Trophoblast cell (in vitro differentiated cells and primary cell): Measurements from ENCODE around the gene PPP1R2B.

Source experiments
- DNase-seq, 2 donors: peaks; one replicate each; pipeline ENCODE4 v3.0.0-alpha.2; 2016
- H2AFZ ChIP-seq: 2 replicates; pipeline ENCODE4 v1.6.1; 2013; ENCODE audit warnings: low read length, moderate library complexity, mild to moderate bottlenecking; ENCODE audit not compliant: insufficient read depth, poor library complexity
- H2AK5ac ChIP-seq: 2 replicates; pipeline ENCODE4 v1.6.1; 2013; ENCODE audit warnings: mild to moderate bottlenecking, low read length
- H2BK120ac ChIP-seq: 2 replicates; pipeline ENCODE4 v1.6.1; 2013; ENCODE audit warnings: low read length, mild to moderate bottlenecking, moderate library complexity; ENCODE audit not compliant: insufficient read depth, poor library complexity
- H2BK12ac ChIP-seq: 2 replicates; pipeline ENCODE4 v1.6.1; 2013; ENCODE audit warnings: mild to moderate bottlenecking, low read length, moderate library complexity
- H2BK5ac ChIP-seq: 2 replicates; pipeline ENCODE4 v1.6.1; 2013; ENCODE audit warnings: low read length, low read depth, moderate library complexity, mild to moderate bottlenecking; ENCODE audit not compliant: poor library complexity
- H3K14ac ChIP-seq: 2 replicates; pipeline ENCODE4 v1.6.1; 2013; ENCODE audit warnings: mild to moderate bottlenecking, low read length
- H3K18ac ChIP-seq: 2 replicates; pipeline ENCODE4 v1.6.1; 2013; ENCODE audit warnings: mild to moderate bottlenecking, low read length
- H3K23ac ChIP-seq: 2 replicates; pipeline ENCODE4 v1.6.1; 2013; ENCODE audit warnings: low read length
- H3K27ac ChIP-seq: 2 replicates; pipeline ENCODE4 v1.5.1; 2013; ENCODE audit warnings: low read depth, mild to moderate bottlenecking, inconsistent platforms, low read length, moderate library complexity
- H3K27me3 ChIP-seq: 2 replicates; pipeline ENCODE4 v1.6.1; 2013; ENCODE audit warnings: inconsistent platforms, mild to moderate bottlenecking, low read length, moderate library complexity; ENCODE audit not compliant: insufficient read depth
- H3K36me3 ChIP-seq, 2 experiments: 1 replicate in 1 of 2; 2 replicates in 1 of 2; pipeline ENCODE4 v1.6.1; 2013; ENCODE audit warnings: low read length in 2 of 2, mild to moderate bottlenecking in 2 of 2, moderate library complexity in 1 of 2; ENCODE audit not compliant: insufficient read depth in 2 of 2, control insufficient read depth in 1 of 2
- H3K4ac ChIP-seq: 2 replicates; pipeline ENCODE4 v1.6.1; 2013; ENCODE audit warnings: low read depth, mild to moderate bottlenecking, low read length, moderate library complexity
- H3K4me1 ChIP-seq, 2 experiments: 1 replicate in 1 of 2; 2 replicates in 1 of 2; pipeline ENCODE4 v1.6.1; 2013; ENCODE audit warnings: low read length in 2 of 2, mild to moderate bottlenecking in 2 of 2, moderate library complexity in 1 of 2; ENCODE audit not compliant: insufficient read depth in 2 of 2, control insufficient read depth in 1 of 2
- H3K4me2 ChIP-seq: 2 replicates; pipeline ENCODE4 v1.6.1; 2013; ENCODE audit warnings: inconsistent platforms, mild to moderate bottlenecking, low read length, moderate library complexity
- H3K4me3 ChIP-seq: 2 replicates; pipeline ENCODE4 v1.5.1; 2013; ENCODE audit warnings: mild to moderate bottlenecking, low read depth, low read length, inconsistent platforms
- H3K79me1 ChIP-seq: one replicate; pipeline ENCODE4 v1.6.1; 2013; ENCODE audit warnings: low read length
- H3K79me2 ChIP-seq: 2 replicates; pipeline ENCODE4 v1.6.1; 2013; ENCODE audit warnings: low read length, mild to moderate bottlenecking; ENCODE audit not compliant: control insufficient read depth, insufficient read depth, poor library complexity
- H3K9ac ChIP-seq: 2 replicates; pipeline ENCODE4 v1.6.1; 2013; ENCODE audit warnings: mild to moderate bottlenecking, low read length
- H3K9me3 ChIP-seq: 2 replicates; pipeline ENCODE4 v1.6.1; 2013; ENCODE audit warnings: low read depth, mild to moderate bottlenecking, control low read depth, inconsistent platforms, low read length; ENCODE audit not compliant: insufficient read depth
- H4K12ac ChIP-seq: 2 replicates; pipeline ENCODE4 v1.6.1; 2013; ENCODE audit warnings: low read depth, mild to moderate bottlenecking, low read length, moderate library complexity
- H4K8ac ChIP-seq: 2 replicates; pipeline ENCODE4 v1.6.1; 2013; ENCODE audit warnings: low read depth, mild to moderate bottlenecking, low read length, moderate library complexity
- H4K91ac ChIP-seq: one replicate; pipeline ENCODE4 v1.6.1; 2013; ENCODE audit warnings: low read depth, mild to moderate bottlenecking, low read length, moderate library complexity
- WGBS: extraction: QIAGEN DNeasy Blood & Tissue Kit; methylation state at CpG from one replicate; pipeline ENCODE4 v1.1.7; 2013; ENCODE audit warnings: missing lambda C conversion rate; ENCODE audit not compliant: insufficient read length, insufficient coverage; ENCODE audit errors: extremely low coverage; 5-methylcytosine and 5-hydroxymethylcytosine counted together

The PPP1R2B gene

GRCh38 chr5:156824241-156824640, 25.9 kb upstream of the PPP1R2B start:
- Histone ChIP-seq H3K4me2 (no peak overlapping the region), H4K8ac (no peak overlapping the region), H4K12ac (no peak overlapping the region), H3K79me2 (no peaks in the 10 kb centered on the region), H3K4ac (no peak overlapping the region), H3K4me1 (peaks cover 6 to 9% of the 10 kb centered on the region in 2 experiments), H3K23ac (no peak overlapping the region), H2BK12ac (no peak overlapping the region), H3K9me3 (no peaks in the 10 kb centered on the region), H2AFZ (no peak overlapping the region), H3K27me3 (no peaks in the 10 kb centered on the region), H3K18ac (no peak overlapping the region), H3K14ac (no peak overlapping the region), H2BK5ac (no peak overlapping the region), H2BK120ac (no peak overlapping the region), H3K79me1 (peaks cover 4% of the 10 kb centered on the region), H3K9ac (no peak overlapping the region), H2AK5ac (no peak overlapping the region), H4K91ac (no peak overlapping the region), H3K27ac (no peak overlapping the region), H3K36me3 (no peaks in the 10 kb centered on the region), H3K4me3 (no peak overlapping the region)
- DNase-seq: peak; percentile 86 to 93
- WGBS: no CpG with 5 or more reads among the region's 4 CpGs

- Histone ChIP-seq H4K91ac (no peak overlapping the region), H3K4me2 (no peak overlapping the region), H4K12ac (no peak overlapping the region), H3K23ac (no peak overlapping the region), H3K79me2 (no peaks in the 10 kb centered on the region), H3K14ac (no peak overlapping the region), H3K18ac (no peak overlapping the region), H3K4me1 (peaks cover 6 to 9% of the 10 kb centered on the region in 2 experiments), H2BK120ac (no peak overlapping the region), H3K27ac (no peak overlapping the region), H2BK12ac (no peak overlapping the region), H3K4ac (no peak overlapping the region), H2AFZ (no peak overlapping the region), H3K79me1 (peaks cover 4% of the 10 kb centered on the region), H3K9me3 (no peaks in the 10 kb centered on the region), H2AK5ac (no peak overlapping the region), H2BK5ac (no peak overlapping the region), H3K4me3 (no peak overlapping the region), H4K8ac (no peak overlapping the region), H3K27me3 (no peaks in the 10 kb centered on the region), H3K36me3 (no peaks in the 10 kb centered on the region), H3K9ac (no peak overlapping the region)
- DNase-seq: peak in 1 of 2 donors; percentile 55
- no CpG with 5 or more reads among the region's 2 CpGs for WGBS
These were observed 25.3 kb upstream of the PPP1R2B start for GRCh38 chr5:156824800-156825199.

GRCh38 chr5:156825688-156826087, 24.4 kb upstream of the PPP1R2B start:
- Histone ChIP-seq H3K18ac (no peak overlapping the region), H3K9me3 (no peaks in the 10 kb centered on the region), H3K79me2 (no peaks in the 10 kb centered on the region), H3K4me3 (no peak overlapping the region), H3K4me2 (no peak overlapping the region), H2AFZ (no peak overlapping the region), H3K4ac (no peak overlapping the region), H4K91ac (no peak overlapping the region), H3K27me3 (no peaks in the 10 kb centered on the region), H2AK5ac (no peak overlapping the region), H4K12ac (no peak overlapping the region), H3K27ac (no peak overlapping the region), H2BK120ac (no peak overlapping the region), H3K4me1 (peaks cover 0 to 3% of the 10 kb centered on the region in 2 experiments), H3K79me1 (peaks cover 2% of the 10 kb centered on the region), H2BK5ac (no peak overlapping the region), H3K23ac (no peak overlapping the region), H3K9ac (no peak overlapping the region), H3K14ac (no peak overlapping the region), H3K36me3 (no peaks in the 10 kb centered on the region), H4K8ac (no peak overlapping the region), H2BK12ac (no peak overlapping the region)
- no CpG with 5 or more reads among the region's 3 CpGs for WGBS
- DNase-seq: no peak

- H4K91ac ChIP-seq: no peak overlapping the region
- no peak overlapping the region for H3K4ac ChIP-seq
- H3K36me3 ChIP-seq: no peaks in the 10 kb centered on the region
- H2BK12ac ChIP-seq: no peak overlapping the region
- no peaks in the 10 kb centered on the region for H3K79me1 ChIP-seq
- no peaks in the 10 kb centered on the region for H3K27me3 ChIP-seq
- H4K8ac ChIP-seq: no peak overlapping the region
- H2AFZ ChIP-seq: no peak overlapping the region
- H3K9ac ChIP-seq: peak overlapping the region; percentile 26
- no peak overlapping the region for H3K18ac ChIP-seq
- H2BK5ac ChIP-seq: no peak overlapping the region
- H3K14ac ChIP-seq: no peak overlapping the region
- H3K4me1 ChIP-seq: no peaks in the 10 kb centered on the region
- H3K4me3 ChIP-seq: no peak overlapping the region
- no peak overlapping the region for H4K12ac ChIP-seq
- no peak overlapping the region for H3K27ac ChIP-seq
- H3K79me2 ChIP-seq: no peaks in the 10 kb centered on the region
- H2BK120ac ChIP-seq: no peak overlapping the region
- H2AK5ac ChIP-seq: no peak overlapping the region
- DNase-seq: no peak
- no peak overlapping the region for H3K4me2 ChIP-seq
- WGBS: no CpG with 5 or more reads among the region's 4 CpGs
- H3K9me3 ChIP-seq: no peaks in the 10 kb centered on the region
- H3K23ac ChIP-seq: no peak overlapping the region
These were observed 23.9 kb upstream of the PPP1R2B start for GRCh38 chr5:156826150-156826549.
